NCI-H82 treated with DMSO at 0.1 percent for 48 hours (cell line): ENCODE results near the gene DHRS1.
"Not testable (repeated sequence)": the region's sequence is repeated elsewhere in the genome, so short reads cannot be mapped to it uniquely, and the experiment has no call there.

Experiments used
- DNase-seq: peaks from one replicate; lab custom pipeline; 2025; ENCODE audit not compliant: unreplicated experiment; lab: John Stamatoyannopoulos, UW

The DHRS1 gene

GRCh38 chr14:24252289-24253124, 47.1 kb downstream of the DHRS1 start:
- no peak for DNase-seq

- DNase-seq: no peak
Measured at GRCh38 chr14:24251880-24252288, 47.7 kb downstream of the DHRS1 start.

GRCh38 chr14:24250354-24250753, 49.2 kb downstream of the DHRS1 start:
- DNase-seq: no peak

- no peak for DNase-seq
Measured at GRCh38 chr14:24249230-24250021, 50.2 kb downstream of the DHRS1 start.

- no peak for DNase-seq
Measured at GRCh38 chr14:24247422-24247821, 52.2 kb downstream of the DHRS1 start.

- no peak for DNase-seq
Measured at GRCh38 chr14:24246765-24247212, 52.8 kb downstream of the DHRS1 start.

- DNase-seq: not testable (repeated sequence)
Measured at GRCh38 chr14:24245350-24245749, 54.2 kb downstream of the DHRS1 start.

- DNase-seq: no peak
Measured at GRCh38 chr14:24243336-24243836, 56.2 kb downstream of the DHRS1 start.

GRCh38 chr14:24241829-24242443, 57.6 kb downstream of the DHRS1 start:
- peak; percentile 86 for DNase-seq
